HepG2 (cell line): ENCODE data around the gene MASTL. TPM values are rescaled to one million over a fixed set of nuclear protein-coding genes. Genes with fewer than 3 reads are reported as not detected.

Experiments
- ATAC-seq: fragments of 200-7000 bp; cut with Tn5 transposase; 3 replicates; pipeline ENCODE4 v1.9.1; 2020; ENCODE audit warnings: mild to moderate bottlenecking, moderate library complexity
- BruUV-seq: library from RNA; stranded (reverse); fragments of 400-500 nt; replicated peaks from 2 replicates; lab custom pipeline; 2021; lab: Mats Ljungman, UMichigan
- CTCF ChIA-PET: fragments of 300-600 bp; formaldehyde crosslinking; extraction: SDS; loops from one replicate; lab custom pipeline; 2021; ENCODE audit warnings: low total read pairs, inconsistent platforms, low intra/inter-chr PET ratio; lab: Yijun Ruan, JAX
- POLR2A ChIA-PET: fragments of 350-600 bp; sonication (Branson Sonifier 250); formaldehyde crosslinking; loops from one replicate; lab custom pipeline; 2020; ENCODE audit warnings: antibody characterized with exemption, inconsistent platforms; lab: Yijun Ruan, JAX
- DNase-seq: peaks from one replicate; pipeline ENCODE4 v3.0.0-alpha.2; 2015; ENCODE audit warnings: low spot score
- FAIRE-seq: peaks from 3 replicates; lab custom pipeline; 2011; peaks lifted over from hg19 to GRCh38; lab: Jason Lieb, UNC
- H2AFZ ChIP-seq: one replicate; pipeline ENCODE4 v1.6.1; 2011; ENCODE audit warnings: low read length, inconsistent platforms
- H3K27ac ChIP-seq: fragments of 300-600 bp; 3 replicates; pipeline ENCODE4 v1.8.0; 2011; ENCODE audit warnings: mixed run types, mild to moderate bottlenecking, mixed read lengths, low read length, inconsistent platforms; ENCODE audit not compliant: insufficient read depth; ENCODE audit errors: extremely low read length
- H3K27me3 ChIP-seq, 2 experiments: fragments of 200-600 bp in 1 of 2; 2 replicates in 1 of 2; 3 replicates in 1 of 2; pipeline versions ENCODE4 v1.6.0 to v1.8.0; 2011; ENCODE audit warnings: low read length in 2 of 2, mild to moderate bottlenecking in 2 of 2, moderate library complexity in 2 of 2, inconsistent platforms in 1 of 2; ENCODE audit not compliant: insufficient read depth in 2 of 2, control insufficient read depth in 1 of 2
- H3K36me3 ChIP-seq, 2 experiments: fragments of 200-600 bp in 1 of 2; replicated peaks in 1 of 2; 2 replicates in 1 of 2; 3 replicates in 1 of 2; pipeline versions ENCODE4 v1.5.1 to v1.8.0; 2011; ENCODE audit warnings: low read length in 2 of 2, inconsistent platforms in 1 of 2; ENCODE audit not compliant: insufficient read depth in 2 of 2, control insufficient read depth in 1 of 2
- H3K4me1 ChIP-seq: 2 replicates; pipeline ENCODE4 v1.5.1; 2012; ENCODE audit warnings: low read length, inconsistent platforms; ENCODE audit not compliant: insufficient read depth
- H3K4me2 ChIP-seq: 2 replicates; pipeline ENCODE4 v1.6.0; 2011; ENCODE audit warnings: low read depth, low read length, inconsistent platforms
- H3K4me3 ChIP-seq, 3 experiments: fragments of 200-600 bp in 1 of 3; sonication (generic), shearing (Covaris generic) in 1 of 3; replicated peaks in 1 of 3; 2 replicates each; pipeline ENCODE4 v1.5.1; 2011 to 2016; ENCODE audit warnings: low read length in 3 of 3, inconsistent platforms in 2 of 3, low read depth in 2 of 3, mild to moderate bottlenecking in 2 of 3, control low read depth in 1 of 3, mixed read lengths in 1 of 3; ENCODE audit not compliant: insufficient read depth in 1 of 3
- H3K79me2 ChIP-seq: one replicate; pipeline ENCODE4 v1.6.1; 2011; ENCODE audit warnings: low read length, inconsistent platforms; ENCODE audit not compliant: insufficient read depth
- H3K9ac ChIP-seq: 2 replicates; pipeline ENCODE4 v1.6.0; 2011; ENCODE audit warnings: mild to moderate bottlenecking, low read depth, low read length, inconsistent platforms; ENCODE audit not compliant: insufficient read depth
- H3K9me3 ChIP-seq: 2 replicates; pipeline ENCODE4 v1.5.1; 2012; ENCODE audit warnings: mild to moderate bottlenecking, low read length
- H4K20me1 ChIP-seq: 2 replicates; pipeline ENCODE4 v1.6.0; 2011; ENCODE audit warnings: inconsistent platforms, mild to moderate bottlenecking, low read length, moderate library complexity; ENCODE audit not compliant: insufficient read depth
- AFF4 ChIP-seq: sonication (generic); formaldehyde crosslinking; IDR thresholded peaks from 2 replicates; pipeline ENCODE4 v1.4.0; 2020; ENCODE audit warnings: missing genetic modification reagents
- PAF1 ChIP-seq: IDR thresholded peaks from 2 replicates; pipeline ENCODE4 v1.6.1; 2016; ENCODE audit warnings: missing genetic modification reagents, missing compliant biosample characterization
- SIX1 ChIP-seq: sonication (generic); formaldehyde crosslinking; IDR thresholded peaks from 2 replicates; pipeline ENCODE4 v1.4.0; 2020; ENCODE audit warnings: missing genetic modification reagents, borderline replicate concordance
- SMAD9 ChIP-seq: sonication (generic); formaldehyde crosslinking; IDR thresholded peaks from 2 replicates; pipeline ENCODE4 v1.5.1; 2020; ENCODE audit warnings: mild to moderate bottlenecking, missing genetic modification reagents
- ZMYM2 ChIP-seq: sonication (generic); formaldehyde crosslinking; IDR thresholded peaks from 2 replicates; pipeline ENCODE4 v1.8.0; 2022; ENCODE audit warnings: mild to moderate bottlenecking, missing genetic modification reagents
- ZNF256 ChIP-seq: sonication (generic); formaldehyde crosslinking; conservative IDR thresholded peaks from 2 replicates; pipeline ENCODE4 v1.4.0; 2020; ENCODE audit warnings: missing genetic modification reagents
- ZNF550 ChIP-seq: sonication (generic); formaldehyde crosslinking; IDR thresholded peaks from 2 replicates; pipeline ENCODE4 v1.4.0; 2020; ENCODE audit warnings: mild to moderate bottlenecking, missing genetic modification reagents, borderline replicate concordance
- ZNF713 ChIP-seq: sonication (generic); formaldehyde crosslinking; IDR thresholded peaks from 2 replicates; pipeline ENCODE4 v1.4.0; 2020; ENCODE audit warnings: mild to moderate bottlenecking, missing genetic modification reagents
- WGBS: methylation state at CpG from one replicate; pipeline ENCODE4 v1.1.6; 2017; ENCODE audit warnings: low lambda C conversion rate; 5-methylcytosine and 5-hydroxymethylcytosine counted together
- in situ Hi-C: cut with HindIII; loops from 2 replicates; pipeline ENCODE4 v1.10.0; 2017; ENCODE audit warnings: low pct_unique_long_range_greater_than_20kb; ENCODE audit not compliant: extremely low pct_ligation_motif_present
- intact Hi-C: fragments of 100-400 bp; cut with micrococcal nuclease; formaldehyde crosslinking; loops from one replicate; pipeline ENCODE4 v1.10.0; 2022; ENCODE audit not compliant: unreplicated experiment
- polyA plus RNA-seq, 8 experiments: library from polyadenylated mRNA; depleted of rRNA in 3 of 8; stranded (reverse) in 7 of 8; unstranded in 1 of 8; fragments of >200 nt; fragmentation: Illumina TruSeq in 4 of 8; extraction: Trizol in 4 of 8; gene quantifications; 2 replicates each; pipeline versions ENCODE4 v1.2.1 to v1.2.3, GENCODE V29; 2011 to 2016; ENCODE audit warnings: low read depth in 4 of 8, missing spikeins in 1 of 8, mixed read lengths in 1 of 8; ENCODE audit not compliant: insufficient read depth in 1 of 8
- total RNA-seq, 5 experiments: library from RNA; depleted of rRNA; stranded (reverse); fragments of >200 nt; fragmentation: Illumina TruSeq; extraction: Trizol; gene quantifications; 2 replicates each; pipeline ENCODE4 v1.2.3, GENCODE V29; 2016; ENCODE audit warnings: low read depth in 1 of 5
- TF ChIP-seq, protein P1 (sequence below): sonication (generic); formaldehyde crosslinking; IDR thresholded peaks from 2 replicates; pipeline ENCODE4 v1.4.0; 2020; ENCODE audit warnings: mild to moderate bottlenecking, low read depth, missing genetic modification reagents
- TF ChIP-seq, protein P2 (sequence below): sonication (generic); formaldehyde crosslinking; IDR thresholded peaks from 2 replicates; pipeline ENCODE4 v1.4.0; 2020; ENCODE audit warnings: missing genetic modification reagents, low read depth, mild to moderate bottlenecking, borderline replicate concordance

Gene MASTL
- total and polyA plus RNA-seq, 2 of the 13 experiments (the other 11 are each of a cell fraction or from before 2014, with no cell fraction given): 6.0 to 18.0 TPM

DNA sequence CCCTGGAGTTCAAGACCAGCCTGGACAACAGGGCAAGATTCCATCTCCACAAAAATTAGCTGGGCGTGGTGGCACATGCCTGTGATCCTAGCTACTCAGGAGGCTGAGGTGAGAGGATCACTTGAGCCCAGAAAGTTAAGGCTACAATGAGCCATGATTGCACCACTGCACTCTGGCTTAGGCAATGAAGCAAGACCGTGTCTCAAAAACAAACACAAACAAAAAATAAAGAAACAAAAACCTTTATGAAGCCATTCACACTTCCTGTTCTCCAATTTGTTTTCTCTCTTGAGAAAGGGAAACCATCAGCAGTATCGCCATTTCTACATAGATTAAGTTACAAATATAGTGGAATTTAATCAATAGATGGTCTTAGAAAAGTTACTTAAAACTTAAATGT is 20.8 kb upstream of the MASTL start:
- FAIRE-seq (no peak), DNase-seq (no peak), ATAC-seq (no peak)
- no TSS peak for BruUV-seq
- H2AFZ ChIP-seq: no peak overlapping the region
- no peak overlapping the region for H3K4me2 ChIP-seq
- no peaks in the 10 kb centered on the region for H3K27me3 ChIP-seq
- H3K27ac ChIP-seq: no peak overlapping the region
- intact Hi-C loops: no loop called here
- ChIA-PET POLR2A (no interaction called here), CTCF (no interaction called here)
- H3K9ac ChIP-seq: no peak overlapping the region
- 96% methylated on average over 3 of the region's 3 CpGs for WGBS
- no peaks in the 10 kb centered on the region for H3K79me2 ChIP-seq
- no peaks in the 10 kb centered on the region; the same call in 1 of the 2 replicates for H4K20me1 ChIP-seq
- peaks cover 3% of the 10 kb centered on the region for H3K4me1 ChIP-seq
- in situ Hi-C loops: no loop called here
- TF ChIP-seq SIX1 (CRISPR knock-in tag) (no peak), AFF4 (no peak), ZNF713 (no peak), ZMYM2 (no peak), PAF1 (CRISPR knock-in tag) (no peak), ZNF256 (CRISPR knock-in tag) (no peak), SMAD9 (no peak), ZNF550 (CRISPR knock-in tag) (no peak)
- TF ChIP-seq, protein P1, sequence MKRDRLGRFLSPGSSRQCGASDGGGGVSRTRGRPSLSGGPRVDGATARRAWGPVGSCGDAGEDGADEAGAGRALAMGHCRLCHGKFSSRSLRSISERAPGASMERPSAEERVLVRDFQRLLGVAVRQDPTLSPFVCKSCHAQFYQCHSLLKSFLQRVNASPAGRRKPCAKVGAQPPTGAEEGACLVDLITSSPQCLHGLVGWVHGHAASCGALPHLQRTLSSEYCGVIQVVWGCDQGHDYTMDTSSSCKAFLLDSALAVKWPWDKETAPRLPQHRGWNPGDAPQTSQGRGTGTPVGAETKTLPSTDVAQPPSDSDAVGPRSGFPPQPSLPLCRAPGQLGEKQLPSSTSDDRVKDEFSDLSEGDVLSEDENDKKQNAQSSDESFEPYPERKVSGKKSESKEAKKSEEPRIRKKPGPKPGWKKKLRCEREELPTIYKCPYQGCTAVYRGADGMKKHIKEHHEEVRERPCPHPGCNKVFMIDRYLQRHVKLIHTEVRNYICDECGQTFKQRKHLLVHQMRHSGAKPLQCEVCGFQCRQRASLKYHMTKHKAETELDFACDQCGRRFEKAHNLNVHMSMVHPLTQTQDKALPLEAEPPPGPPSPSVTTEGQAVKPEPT (CRISPR knock-in tag): no peak
- TF ChIP-seq, protein P2, sequence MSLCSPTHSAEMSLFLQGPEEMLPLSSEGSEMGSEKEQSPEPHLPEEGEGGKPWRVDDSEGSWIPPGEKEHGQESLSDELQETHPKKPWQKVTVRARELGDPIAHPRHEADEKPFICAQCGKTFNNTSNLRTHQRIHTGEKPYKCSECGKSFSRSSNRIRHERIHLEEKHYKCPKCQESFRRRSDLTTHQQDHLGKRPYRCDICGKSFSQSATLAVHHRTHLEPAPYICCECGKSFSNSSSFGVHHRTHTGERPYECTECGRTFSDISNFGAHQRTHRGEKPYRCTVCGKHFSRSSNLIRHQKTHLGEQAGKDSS: no peak
- TF ChIP-seq, all 625 proteins: peak for 0
- no peak overlapping the region for H3K4me3 ChIP-seq
- peaks cover 5 to 61% of the 10 kb centered on the region in 2 experiments for H3K36me3 ChIP-seq
- no peaks in the 10 kb centered on the region for H3K9me3 ChIP-seq
